Omental fat pad (tissue), 4 donors: ENCODE results near the gene ABHD16B. TPM values are rescaled to one million over a fixed set of nuclear protein-coding genes. Genes with fewer than 3 reads are reported as not detected.

Experiments used
- ATAC-seq: fragments of 150-250 bp; one replicate; pipeline ENCODE4 v1.9.1; 2016; ENCODE audit warnings: mild to moderate bottlenecking, moderate library complexity; ENCODE audit not compliant: low FRiP score
- DNase-seq: peaks from one replicate; pipeline ENCODE4 v3.0.0-alpha.2; 2019; ENCODE audit warnings: low spot score
- total RNA-seq, 4 donors: library from RNA; depleted of rRNA; stranded (reverse); fragments of >200 nt; gene quantifications; one replicate each; pipeline ENCODE4 v1.1.0, GENCODE V29; 2016
- TF ChIP-seq, protein P1 (sequence below), 3 donors: fragments of 450-650 bp; IDR thresholded peaks; one replicate each; pipeline ENCODE4 v1.5.1; 2016 to 2017; ENCODE audit warnings: antibody characterized with exemption in 3 of 3, mild to moderate bottlenecking in 3 of 3, moderate library complexity in 2 of 3

ABHD16B gene
- total RNA-seq, 4 donors from 2014 or later, result not detected

DNA sequence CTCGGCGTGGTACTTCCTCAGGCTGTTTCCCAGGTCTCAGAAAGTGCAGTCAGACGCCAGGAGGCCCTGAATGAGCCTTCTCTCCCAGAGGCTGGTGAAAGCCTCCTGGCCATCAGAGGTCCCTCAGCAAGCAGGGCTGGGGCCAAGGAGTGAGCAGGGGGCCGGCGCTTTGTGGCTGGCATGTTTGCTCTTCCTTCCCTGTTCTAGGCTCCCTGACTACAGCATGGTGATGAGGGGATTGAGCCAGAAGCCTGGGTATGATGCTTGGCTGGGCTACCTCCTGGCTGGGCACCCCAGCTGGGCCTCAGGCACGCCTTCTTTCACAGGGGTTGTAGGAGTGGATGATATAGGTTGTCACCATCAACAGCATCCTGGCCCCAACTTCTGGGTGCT lies 21.9 kb downstream of the ABHD16B start:
- no peak for ATAC-seq
- TF ChIP-seq, protein P1, sequence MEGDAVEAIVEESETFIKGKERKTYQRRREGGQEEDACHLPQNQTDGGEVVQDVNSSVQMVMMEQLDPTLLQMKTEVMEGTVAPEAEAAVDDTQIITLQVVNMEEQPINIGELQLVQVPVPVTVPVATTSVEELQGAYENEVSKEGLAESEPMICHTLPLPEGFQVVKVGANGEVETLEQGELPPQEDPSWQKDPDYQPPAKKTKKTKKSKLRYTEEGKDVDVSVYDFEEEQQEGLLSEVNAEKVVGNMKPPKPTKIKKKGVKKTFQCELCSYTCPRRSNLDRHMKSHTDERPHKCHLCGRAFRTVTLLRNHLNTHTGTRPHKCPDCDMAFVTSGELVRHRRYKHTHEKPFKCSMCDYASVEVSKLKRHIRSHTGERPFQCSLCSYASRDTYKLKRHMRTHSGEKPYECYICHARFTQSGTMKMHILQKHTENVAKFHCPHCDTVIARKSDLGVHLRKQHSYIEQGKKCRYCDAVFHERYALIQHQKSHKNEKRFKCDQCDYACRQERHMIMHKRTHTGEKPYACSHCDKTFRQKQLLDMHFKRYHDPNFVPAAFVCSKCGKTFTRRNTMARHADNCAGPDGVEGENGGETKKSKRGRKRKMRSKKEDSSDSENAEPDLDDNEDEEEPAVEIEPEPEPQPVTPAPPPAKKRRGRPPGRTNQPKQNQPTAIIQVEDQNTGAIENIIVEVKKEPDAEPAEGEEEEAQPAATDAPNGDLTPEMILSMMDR (IDR thresholded peaks at IDR 0.05), result no peak
- DNase-seq, result no peak

DNA sequence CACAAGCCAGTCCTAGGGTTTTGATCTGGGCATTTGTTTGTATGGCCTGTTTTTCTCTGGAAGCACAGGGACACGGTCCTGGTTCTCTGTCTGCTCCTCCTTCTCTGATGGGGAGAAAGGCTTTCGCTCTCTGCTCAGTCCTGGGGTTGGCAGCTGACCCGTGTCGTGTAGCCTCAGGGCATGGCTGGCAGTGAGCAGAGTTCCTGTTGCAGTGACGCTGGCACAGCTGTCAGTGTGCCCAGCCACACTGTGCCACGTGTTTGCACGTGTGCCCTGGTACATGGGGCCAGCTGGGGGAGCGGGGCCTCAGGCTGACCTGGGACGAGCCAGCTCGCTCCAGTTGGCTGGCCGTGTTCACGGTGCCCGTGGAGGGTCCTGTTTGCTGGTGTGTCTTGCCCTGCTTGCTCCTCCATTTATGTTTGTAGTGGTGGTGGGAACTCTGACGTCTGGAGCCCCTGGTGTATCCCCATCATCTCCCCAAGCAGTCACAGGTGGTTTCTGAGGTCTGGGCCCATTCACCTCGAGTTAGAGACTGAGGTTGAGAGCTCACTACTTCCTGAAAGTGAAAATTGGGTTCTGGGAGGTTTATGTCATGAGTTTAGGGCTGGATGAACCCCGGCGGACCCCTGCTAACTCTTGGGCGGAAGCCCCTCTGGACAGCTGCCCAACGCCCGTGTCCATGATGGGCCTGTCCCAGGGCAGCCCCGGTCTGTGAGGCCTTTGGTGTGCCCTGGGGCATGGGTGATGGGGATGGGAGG lies 23.4 kb downstream of the ABHD16B start:
- TF ChIP-seq, protein P1 (IDR thresholded peaks at IDR 0.05), result no peak
- no peak for DNase-seq
- no peak for ATAC-seq

DNA sequence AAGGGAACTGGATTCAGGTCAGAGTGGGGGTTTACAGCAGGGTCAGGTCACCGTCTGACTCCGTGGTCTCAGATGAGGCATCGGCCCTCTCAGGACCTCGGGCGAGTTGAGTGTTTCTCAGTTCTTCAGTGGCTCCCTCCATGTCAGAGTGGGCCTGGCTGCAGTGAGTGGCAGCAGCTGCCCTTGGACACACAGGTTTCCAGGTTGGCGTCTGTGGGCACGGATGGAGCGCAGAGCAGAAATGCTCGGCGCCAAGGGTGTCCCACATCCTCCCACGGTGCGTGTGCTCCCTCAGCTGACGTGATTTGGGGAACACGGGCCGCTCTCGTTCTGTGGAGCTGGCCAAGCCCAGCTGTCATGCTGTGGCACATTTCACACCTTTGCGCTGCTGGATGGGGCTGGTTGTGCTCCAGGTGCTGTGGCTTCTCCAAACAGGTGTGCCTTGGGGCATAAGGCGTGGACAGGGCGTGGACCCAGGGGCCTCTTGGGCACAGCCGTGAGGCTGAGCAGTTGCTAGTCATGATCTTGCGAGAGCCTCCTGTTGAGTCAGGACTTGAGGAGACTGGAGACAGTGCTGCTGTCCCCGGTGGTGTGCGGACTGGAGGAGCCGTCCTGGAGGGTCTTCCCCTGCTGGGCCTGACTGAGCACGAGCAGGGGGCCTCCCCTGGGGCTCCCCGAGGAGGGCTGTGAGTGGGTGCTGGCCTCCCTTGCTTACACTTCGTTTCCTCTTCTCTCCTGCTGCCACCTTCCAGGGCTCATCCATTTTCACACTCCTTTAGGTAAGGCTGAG lies 24.2 kb downstream of the ABHD16B start:
- TF ChIP-seq, protein P1 (IDR thresholded peaks at IDR 0.05), result no peak

DNA sequence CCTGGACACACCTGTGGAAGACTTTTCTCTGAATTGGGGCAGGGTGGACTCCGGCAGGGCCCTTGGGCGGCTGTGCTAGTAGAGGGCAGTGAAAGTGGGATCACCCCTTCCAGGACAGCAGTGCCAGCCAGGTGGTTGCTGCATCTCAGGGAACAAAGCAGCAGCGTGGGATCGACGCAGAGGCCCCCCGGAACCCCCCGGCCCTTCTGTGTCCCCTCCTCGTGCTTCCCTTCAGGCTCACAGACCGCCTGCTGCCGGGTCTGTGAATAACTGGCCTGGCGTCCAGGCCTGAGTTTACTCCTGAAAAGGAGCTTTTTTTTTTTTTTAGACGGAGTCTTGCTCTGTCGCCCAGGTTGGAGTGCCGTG lies 24.7 kb downstream of the ABHD16B start:
- no peak for DNase-seq
- no peak for ATAC-seq
- TF ChIP-seq, protein P1 (IDR thresholded peaks at IDR 0.05), result no peak

More for the DNA sequence above, 24.2 kb downstream of the ABHD16B start:
- no peak for DNase-seq
- no peak for ATAC-seq

DNA sequence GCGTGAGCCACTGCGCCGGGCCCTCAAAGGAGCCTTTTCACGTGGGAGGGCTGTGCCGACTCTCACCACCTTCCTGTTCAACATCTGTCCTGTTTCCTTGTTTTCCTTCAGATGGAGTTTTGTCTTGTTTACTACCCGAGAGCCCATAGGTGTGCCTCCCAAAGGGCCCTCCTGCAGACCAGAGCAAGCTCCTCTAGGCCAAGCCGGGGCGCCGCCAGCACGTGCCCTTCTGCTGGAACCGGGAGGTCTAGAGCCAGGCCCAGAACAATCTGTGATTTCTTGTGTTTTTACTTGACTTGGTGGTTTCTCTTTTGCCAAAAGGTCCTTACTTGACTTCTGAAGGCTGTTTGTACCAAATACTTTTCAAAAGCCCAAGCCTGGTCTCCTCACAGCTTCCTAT lies 25.6 kb downstream of the ABHD16B start:
- no peak for ATAC-seq
- DNase-seq, result no peak
- TF ChIP-seq, protein P1 (IDR thresholded peaks at IDR 0.05), result no peak

DNA sequence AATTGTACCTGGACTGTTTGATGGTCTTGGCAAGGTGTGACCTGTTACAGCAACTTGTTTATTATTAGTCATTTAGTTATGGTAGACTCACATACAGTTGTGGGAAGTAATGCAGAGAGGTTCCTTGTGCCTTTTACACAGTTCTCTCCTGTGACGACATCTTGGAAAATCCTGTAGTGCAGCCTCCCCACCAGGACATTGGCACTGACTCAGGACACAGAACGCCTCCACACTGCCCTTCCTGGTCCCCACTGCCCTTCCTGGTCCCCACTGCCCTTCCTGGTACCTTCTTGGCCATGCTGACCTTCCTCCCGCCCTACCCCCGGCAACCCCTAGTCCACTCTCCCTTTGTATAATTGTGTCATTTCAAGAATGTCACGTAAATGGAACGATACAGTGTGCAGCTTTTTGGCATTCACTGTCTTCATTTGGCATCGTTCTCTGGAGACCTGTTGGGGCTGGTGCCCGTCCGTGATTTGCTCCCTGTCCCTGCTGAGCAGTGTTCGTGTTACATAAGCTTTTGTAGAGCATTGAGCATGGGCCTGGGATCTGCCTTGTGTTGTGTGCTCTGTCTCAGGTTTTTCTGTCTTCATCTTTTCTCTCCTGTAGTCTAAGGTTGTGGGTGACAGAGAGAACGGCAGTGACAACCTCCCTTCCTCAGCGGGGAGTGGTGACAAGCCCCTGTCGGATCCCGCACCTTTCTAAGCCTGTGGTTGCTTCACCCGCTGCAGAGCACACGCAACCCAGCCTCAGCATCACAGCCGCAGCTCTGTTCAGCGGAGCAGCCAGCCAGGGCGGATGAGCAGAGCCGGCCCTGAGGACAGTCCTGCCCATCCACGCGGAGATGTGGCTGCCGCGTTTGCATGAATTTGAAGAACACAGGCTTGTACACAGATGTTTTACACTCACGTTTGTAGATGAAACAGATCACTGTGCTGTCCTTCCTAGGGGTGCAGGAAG lies 28.2 kb downstream of the ABHD16B start:
- TF ChIP-seq, protein P1 (IDR thresholded peaks at IDR 0.05), result no peak
- no peak for DNase-seq
- ATAC-seq, result no peak
